GM20431 (cell line): Measurements from ENCODE around the gene ZNF397.

Experiments used
- in situ Hi-C: fragments of 300-500 bp; cut with MseI, MboI; formaldehyde crosslinking; loops from one replicate; pipeline ENCODE4 v1.15.0; 2020; ENCODE audit warnings: low sequenced_read_pairs; ENCODE audit not compliant: unreplicated experiment

ZNF397 gene

DNA sequence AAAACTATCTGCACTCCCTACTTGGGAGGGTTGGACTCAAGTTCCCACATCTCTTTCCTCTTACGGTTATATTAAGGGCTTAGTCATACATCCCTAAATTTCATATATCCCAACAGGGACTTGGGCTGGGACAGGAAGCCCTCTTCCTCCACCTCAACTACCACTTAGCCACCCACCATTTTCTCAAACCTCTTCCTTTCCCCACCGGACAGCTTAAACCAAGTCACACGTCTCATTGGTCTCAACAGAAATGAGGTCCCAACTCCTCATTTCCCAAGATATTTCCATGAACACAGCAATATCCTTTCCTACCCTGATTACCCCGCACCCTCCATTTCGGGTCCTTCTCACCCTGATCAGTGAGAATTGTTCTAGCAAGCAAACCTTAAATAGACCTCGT is 48.5 kb downstream of the ZNF397 start:
- in situ Hi-C loops: no loop called here

DNA sequence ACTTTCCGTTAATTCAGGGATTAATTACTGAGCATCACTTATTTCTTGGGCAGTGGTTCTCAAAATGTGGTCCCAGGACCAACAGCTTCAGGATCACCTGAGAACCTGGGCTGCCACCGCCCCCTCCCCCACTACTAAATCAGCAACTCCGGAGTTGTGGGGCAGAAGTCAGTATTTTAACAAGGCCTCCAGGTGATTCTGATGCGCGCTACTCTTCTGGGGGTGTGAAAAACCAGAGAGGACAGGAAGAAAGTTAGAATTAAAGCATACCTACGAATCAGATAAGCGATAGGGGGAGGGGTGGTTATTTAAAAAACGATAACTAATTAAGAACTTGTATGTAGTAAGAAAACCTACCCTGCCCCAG is 48.9 kb downstream of the ZNF397 start:
- in situ Hi-C loops: no loop called here

DNA sequence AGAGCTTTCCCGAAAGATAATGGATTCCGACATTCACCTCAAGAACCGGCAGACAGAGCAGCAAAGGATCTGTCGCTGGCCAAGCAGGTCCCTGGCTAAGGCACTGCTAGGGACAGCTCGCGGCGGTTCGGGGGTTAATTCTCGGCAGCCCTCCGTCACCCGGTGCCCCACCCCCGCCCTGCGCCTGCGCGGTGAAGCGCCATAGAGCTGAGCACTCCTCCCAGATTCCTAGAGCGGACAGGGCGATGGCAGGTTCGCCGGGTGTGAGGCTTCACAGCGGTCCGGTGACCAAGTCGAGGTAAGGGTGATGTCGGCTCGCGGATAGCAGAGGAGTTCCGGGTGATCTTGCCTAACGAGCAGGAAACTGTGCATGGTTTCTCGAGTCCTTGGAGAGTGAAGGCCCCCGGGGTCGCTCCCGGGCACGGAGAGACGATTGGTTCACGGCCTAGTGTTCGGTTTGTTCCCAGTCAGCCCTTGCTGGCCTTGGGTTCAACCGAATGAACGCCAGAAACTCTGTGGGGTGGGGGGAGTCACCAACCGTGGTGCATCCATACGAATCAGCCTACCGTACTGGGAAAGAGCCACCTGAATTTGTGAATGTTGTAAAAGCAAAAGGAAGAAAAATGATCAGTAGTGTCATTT is 49.4 kb downstream of the ZNF397 start, which contains the start of gene ZSCAN30:
TSS of gene ZSCAN30 (minus strand) at position 136 of the 642 bp plus-strand sequence. CDS start 25,877 bp downstream, outside the sequence.
- in situ Hi-C loops: no loop called here

DNA sequence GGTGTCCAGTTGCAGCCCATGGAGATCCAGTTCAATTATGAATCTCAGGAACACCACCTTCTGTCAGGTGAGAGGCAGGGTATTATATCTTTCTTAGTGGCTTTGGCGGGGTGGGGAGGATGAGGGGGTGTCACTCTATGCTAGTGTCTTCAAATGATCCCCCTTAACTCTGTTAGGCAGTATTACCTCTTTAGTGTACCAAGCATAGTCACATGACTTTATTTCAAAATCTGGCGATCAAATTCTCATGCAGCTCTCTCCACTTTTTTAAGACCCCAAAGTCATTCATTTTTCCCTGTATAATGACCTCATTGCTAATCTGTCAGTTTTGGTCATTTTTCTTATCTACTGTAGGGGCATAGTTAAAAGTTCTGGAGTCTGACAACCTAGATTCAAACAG is 50.3 kb downstream of the ZNF397 start:
- in situ Hi-C loops: no loop called here

DNA sequence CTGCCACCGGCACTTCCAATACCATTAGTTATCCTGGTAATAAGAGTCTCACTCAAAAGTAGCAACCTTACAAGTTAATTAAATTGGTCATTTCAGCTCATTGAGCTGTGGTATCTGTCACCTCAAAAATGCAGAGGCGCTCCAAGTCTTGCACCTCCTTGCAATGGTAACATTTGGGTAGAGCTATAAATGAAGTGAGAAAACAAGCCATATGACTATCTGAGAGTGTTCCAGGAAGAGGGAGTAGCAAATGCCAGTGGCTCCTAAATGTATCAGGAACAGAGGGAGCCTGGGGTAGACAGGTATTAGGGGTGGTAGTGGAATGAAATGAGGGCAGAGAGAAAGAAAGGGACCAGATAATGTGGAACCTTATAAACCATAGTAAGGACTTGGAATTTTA is 55.2 kb downstream of the ZNF397 start:
- in situ Hi-C loops: no loop called here

DNA sequence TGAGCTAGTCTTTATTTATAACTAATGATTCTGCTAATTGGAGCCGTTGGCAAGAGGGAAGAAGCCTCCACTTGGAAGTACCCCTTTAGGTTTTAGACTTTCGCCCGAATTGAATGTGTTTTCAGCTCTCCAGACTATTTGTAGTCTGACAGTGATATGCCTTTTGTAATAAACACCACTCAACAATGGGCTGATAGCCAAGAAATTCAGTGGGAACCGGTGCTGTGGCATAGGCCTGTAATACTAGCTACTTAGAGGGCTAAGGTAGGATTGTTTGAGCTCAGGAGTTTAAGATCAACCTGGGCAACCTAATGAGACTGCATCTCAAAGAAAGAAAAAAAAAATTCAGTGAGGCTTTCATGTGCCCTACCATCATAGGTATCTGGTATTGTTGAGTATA is 62.8 kb downstream of the ZNF397 start:
- in situ Hi-C loops: no loop called here

DNA sequence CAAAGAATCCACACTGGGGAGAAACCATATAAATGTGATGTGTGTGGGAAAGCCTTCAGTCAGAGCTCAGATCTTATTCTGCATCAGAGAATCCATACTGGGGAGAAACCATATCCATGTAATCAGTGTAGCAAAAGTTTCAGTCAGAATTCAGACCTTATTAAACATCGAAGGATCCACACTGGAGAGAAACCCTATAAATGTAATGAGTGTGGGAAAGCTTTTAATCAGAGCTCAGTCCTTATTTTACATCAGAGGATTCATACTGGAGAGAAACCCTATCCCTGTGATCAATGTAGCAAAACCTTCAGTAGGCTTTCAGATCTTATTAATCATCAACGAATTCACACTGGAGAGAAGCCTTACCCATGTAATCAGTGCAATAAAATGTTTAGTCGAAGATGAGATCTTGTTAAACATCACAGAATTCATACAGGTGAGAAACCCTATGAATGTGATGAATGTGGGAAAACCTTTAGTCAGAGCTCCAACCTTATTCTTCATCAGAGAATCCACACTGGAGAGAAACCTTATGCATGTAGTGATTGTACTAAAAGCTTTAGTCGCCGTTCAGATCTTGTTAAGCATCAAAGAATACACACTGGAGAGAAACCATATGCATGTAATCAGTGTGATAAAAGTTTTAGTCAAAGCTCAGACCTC is 65.9 kb downstream of the ZNF397 start:
- in situ Hi-C loops: no loop called here
